GM19438 (cell line): ENCODE results near the gene AIPL1.

Source experiments
- ATAC-seq: cut with Tn5 transposase; IDR thresholded peaks from one replicate; pipeline ENCODE4 v1.9.1; 2021; ENCODE audit warnings: low read depth; ENCODE audit not compliant: unreplicated experiment

The AIPL1 gene

DNA sequence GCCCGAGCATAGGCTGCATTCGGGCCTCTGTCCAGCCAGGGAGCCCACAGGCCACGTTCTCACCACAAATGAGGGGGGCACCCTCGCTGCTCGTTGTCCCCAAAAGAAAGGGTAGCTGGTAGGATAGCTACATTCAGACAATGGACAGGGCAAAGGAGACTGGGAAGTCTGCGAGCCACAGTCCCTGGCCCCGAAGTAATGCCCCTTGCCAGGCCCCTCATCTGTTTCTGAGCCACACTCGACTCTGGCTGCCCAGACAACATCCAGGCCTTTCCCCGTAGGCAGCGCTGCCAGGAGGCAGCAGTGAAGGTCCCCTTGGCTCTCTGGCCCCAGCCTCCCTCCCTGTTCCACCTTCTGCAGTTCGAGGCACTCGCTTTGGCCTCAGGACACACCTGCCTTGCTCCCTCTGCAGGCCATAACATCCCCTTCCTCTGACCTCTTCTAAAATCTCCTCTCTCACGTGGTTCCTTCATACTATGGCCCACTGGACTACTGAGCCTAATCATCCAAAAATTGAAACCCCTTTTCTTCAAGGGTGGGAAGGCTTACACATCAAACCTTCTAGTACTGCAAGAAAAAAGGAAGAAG is 12.2 kb downstream of the AIPL1 start:
- no peak for ATAC-seq

DNA sequence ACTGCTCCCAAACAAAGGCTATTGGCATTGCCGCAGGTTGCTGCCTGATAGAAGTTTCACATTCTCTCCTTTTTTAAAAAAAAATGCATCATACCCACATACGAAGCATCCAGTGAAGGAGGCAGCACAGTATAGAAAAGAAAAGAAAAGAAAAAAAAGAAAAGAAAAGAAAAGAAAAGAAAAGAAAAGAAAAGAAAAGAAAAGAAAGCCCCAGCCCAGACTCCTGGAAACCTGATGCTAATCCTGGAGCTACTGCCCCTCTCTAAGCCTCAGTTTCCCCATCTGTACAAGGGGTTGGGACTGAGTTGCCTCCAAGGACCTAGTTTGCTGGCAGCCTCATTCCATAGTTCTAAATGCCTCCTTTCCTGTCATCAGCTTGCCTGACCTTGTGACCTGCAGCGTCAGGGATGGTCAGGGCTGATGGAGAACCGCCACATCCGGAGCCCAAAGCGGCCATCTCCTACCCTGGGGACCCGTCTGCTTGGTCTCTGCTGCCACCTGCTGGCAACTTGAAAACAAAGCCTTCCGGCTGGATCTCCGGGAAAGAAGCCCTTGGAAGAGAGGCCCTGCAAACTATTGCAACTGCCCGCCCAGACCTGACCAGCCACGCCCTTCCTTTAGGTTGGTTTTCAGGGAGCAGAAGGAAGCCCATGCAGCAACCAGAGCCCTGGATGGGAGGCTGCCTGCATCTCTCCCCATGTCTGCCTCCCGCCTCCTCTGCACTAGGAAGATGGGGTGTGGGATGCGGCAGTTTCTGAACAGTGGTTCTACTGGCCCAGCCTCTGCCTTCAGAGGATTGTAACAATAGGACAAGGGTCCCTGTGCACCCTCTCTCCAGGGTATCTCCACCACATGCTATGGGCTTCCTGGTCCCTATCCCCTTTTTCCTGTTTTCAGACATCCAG is 13.0 kb downstream of the AIPL1 start:
- ATAC-seq, result no peak

DNA sequence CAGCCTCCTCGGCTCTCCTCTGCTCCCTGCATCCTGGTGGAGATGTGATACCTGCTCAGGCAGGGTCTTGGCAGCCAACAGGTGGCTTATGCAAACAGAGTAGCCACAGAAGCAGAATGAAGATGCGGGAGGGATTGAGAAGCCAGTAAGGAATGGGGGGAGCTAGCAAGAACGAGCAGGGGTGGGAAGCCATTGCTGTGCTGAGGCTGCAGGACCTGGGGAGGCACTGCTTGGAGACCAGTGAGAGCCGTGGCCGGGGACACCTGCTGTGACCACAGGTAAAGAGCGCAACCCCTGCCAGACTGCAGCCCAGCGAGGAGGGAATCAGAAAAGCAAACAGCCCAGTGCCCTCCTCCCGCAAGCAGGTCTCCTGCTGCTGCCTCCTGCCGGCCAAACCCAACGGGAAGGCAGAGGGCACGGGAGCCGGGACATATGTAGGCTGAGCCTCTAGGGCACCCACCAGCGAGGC is 14.7 kb downstream of the AIPL1 start:
- no peak for ATAC-seq

GRCh38 chr17:6415616-6416015 is 19.3 kb downstream of the AIPL1 start:
- ATAC-seq, result no peak

DNA sequence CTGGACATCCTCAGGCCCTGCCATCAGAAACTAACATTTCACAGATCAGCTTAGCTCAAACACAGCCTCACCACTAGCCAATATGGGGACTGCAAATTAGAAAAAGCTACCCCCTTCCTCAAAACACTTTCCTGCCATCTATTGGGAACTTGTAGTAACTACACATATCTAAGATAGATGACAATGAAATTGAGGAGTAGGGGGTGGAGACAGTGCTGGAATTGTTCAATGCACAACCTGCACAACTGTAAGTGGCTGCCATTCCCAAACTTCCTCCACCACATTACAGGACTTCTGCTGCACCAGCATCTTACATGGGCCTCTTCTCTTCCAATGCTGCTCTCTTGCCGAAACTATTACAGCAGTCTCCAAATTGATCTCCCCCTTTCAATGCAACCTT is 21.9 kb downstream of the AIPL1 start:
- ATAC-seq, result no peak

- no peak for ATAC-seq
These were observed 26.2 kb downstream of the AIPL1 start for GRCh38 chr17:6408735-6409134.

GRCh38 chr17:6408276-6408675 is 26.6 kb downstream of the AIPL1 start:
- ATAC-seq, result no peak

GRCh38 chr17:6402258-6402657 is 32.7 kb downstream of the AIPL1 start:
- ATAC-seq, result no peak

DNA sequence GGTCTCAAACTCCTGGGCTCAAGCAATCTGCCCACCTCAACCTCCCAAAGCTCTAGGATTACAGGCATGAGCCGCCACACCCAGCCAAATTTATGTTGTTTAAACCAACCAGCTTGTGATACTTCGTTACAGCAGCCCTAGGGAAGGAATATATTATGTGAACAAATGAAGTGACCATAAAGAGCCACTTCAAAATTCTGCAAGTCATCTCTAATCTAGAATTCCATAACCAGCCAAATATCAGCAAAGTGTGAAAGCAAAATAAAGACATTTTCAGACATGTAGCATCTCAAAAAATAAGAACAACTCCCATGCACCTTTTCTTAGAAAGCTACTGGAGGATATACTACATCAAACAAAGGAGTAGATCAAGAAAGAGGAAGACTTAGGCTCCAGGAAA is 36.0 kb downstream of the AIPL1 start:
- ATAC-seq, result no peak

DNA sequence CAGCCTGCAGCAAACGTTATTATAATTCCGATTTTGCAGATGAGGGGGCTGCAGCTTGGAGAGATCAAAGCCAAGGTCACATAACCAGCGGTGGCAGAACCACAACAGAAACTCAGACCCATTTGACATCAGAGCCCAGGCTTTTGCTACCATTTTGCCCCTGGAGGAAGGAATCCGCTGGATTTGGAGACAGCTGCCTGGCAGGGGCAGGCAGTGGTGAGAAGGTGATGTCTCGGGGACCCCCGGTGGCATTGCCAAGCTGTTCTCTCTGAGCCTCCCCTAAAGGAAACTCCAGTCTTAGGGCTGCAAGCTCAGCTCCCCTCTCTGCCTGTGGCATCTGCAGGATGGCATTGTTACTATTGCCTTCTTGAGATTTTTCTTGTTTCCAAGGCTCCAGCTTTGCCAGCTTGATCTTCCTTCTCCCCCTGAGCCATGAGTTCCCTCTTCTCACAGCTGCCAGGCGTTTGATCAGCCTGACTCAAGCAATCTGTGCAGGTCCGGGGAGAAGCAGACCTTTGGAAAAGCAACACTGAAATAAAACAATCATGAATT is 40.8 kb downstream of the AIPL1 start:
- no peak for ATAC-seq

GRCh38 chr17:6393351-6393952 is 41.5 kb downstream of the AIPL1 start:
- no peak for ATAC-seq

- no peak for ATAC-seq
These were observed 42.1 kb downstream of the AIPL1 start for GRCh38 chr17:6392609-6393350.

GRCh38 chr17:6388416-6388815 is 46.5 kb downstream of the AIPL1 start:
- no peak for ATAC-seq

- no peak for ATAC-seq
These were observed 47.1 kb downstream of the AIPL1 start for GRCh38 chr17:6387858-6388257.

DNA sequence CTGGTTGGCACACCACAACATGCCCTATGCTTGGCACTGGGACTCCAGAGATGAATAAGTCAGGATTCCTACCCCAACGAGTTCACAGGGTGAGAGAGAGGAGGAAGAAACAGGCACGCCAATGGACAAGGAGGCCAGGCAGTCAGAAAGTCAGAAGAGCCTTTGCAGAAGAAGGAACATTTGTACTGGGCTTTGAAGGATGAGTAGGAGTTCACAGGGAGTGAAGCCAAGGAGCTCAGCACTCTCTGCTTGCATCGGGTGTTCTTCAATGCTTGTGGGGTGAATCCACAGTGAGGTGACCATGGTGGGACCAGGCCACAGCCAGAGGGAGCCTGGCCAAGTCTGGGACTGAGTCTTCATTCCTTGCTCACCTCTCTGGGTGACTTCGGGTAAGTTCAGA is 47.5 kb downstream of the AIPL1 start:
- ATAC-seq, result no peak

DNA sequence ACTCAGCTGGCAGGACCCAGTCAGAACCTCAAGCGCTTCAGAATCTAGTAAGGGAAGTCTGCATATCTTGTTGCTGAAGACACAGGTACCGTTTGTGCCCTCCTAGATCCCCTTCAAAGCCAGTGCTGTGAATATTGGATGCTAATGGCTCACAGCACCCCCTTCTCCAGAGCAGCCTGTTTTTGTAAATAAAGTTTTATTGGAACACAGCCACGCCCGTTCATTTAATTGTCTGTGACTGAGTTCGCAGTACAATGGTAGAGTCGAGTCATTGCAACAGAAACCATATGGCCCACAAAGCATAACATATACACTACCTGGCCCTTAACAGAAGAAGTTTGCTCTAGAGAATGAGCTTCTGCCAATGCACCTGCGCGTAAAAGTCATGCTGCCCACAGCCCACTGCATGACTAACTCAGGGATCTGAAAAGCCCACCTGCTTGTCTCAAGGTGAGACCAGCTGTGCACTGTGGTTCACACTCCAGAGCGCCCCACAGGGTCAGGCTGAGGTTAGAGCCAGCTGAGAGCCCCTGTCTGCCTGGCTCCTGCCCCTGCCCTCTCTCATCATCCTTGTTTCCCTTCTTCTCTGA is 48.8 kb downstream of the AIPL1 start:
- ATAC-seq, result no peak

DNA sequence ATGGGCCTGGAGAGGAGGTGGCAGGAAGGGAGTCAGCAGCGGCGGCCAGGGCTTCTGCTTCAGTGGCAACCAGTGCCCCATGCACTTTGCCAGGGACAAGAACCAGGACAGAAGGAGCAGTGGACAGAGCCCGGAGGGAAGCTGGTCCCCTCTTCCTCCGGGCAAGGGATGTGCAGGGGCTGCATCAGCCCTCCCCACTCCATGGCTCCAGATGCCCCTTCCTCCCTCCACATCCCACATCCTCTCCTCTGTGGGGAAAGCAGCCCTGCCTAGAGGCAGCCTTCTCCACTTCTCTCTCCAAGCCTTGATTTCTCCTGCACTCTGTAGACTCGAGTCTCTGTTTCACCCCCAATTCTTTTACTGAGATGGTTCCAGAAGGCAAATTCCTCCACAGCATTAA is 50.4 kb downstream of the AIPL1 start:
- no peak for ATAC-seq

DNA sequence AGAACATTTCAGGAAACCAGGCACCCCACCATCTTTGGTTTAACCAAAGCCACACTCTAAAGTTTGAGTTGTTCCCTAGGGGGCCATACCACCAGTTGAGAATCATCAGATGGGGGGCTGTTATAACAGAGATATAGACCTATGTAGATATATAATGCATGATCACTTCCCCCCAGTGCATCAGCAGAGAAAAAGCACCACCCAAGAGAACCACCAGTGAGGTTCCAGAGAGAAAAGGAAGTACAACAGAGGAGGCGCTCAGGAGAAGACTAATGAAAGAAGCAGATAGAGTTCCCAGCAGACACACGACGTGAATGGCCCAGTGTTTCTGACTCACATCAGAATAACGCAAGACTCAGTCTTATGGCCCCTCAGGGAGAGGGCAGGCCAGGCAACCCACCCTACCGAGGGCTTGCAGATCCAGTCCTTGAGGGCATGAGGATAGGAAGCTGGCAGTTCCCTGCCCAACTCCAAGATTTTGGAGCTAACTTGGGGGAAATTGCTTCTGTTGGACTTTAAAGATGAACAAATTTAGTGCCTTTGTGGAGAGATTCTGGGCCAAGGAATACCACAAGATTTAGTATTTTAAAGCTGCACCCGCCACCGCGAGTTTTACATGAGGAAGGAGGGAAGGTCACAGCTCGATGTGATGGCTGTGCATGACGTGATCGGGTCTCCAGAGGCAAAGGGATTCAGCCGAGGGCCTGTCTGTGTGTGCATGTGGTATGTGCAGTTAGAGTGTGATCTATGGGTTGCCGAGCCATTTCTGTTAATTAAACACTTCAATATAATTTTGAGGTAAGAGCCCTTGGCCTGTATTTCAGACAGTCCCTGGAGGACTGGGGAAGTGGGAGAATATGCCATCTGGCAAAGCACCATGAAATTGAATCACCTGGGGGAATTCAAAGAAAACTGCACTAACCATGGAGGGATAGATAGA is 53.1 kb downstream of the AIPL1 start:
- ATAC-seq, result no peak

DNA sequence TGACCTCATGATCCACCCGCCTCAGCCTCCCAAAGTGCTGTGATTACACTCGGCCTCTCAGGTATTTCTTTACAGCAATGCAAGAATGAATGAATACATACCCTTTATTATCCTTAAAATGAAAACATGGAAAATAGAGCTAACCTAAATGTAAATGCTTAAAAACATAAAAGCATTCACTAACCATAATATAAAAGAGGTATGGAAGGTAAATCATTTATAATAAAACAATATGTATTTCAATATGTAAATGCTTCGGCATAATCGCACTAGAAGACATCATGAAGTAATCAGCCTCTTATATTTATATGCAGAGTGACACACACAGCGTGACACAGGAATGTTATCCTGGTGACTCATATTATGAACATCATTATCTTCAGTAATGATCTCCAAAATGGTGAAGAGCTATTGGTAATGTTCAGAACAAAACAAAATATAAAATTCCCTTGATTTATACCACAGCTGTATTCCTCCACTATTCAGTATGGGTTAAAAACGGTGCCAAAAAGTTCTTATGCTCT is 53.9 kb downstream of the AIPL1 start:
- no peak for ATAC-seq
